Body of pancreas (tissue), 4 donors: ENCODE results near the gene SDHC. TPM values are rescaled to one million over a fixed set of nuclear protein-coding genes. Genes with fewer than 3 reads are reported as not detected.
A peak's percentile ranks its signal among the peaks of the same experiment; 100 is the strongest.

ENCODE experiments used
- ATAC-seq: fragments of 150-250 bp; one replicate; pipeline ENCODE4 v1.9.1; 2016
- DNase-seq, 4 donors: peaks; one replicate each; pipeline ENCODE4 v3.0.0-alpha.2; 2019
- H3K27ac ChIP-seq, 4 donors: fragments of 200-600 bp; sonication (generic); 1 replicate in 3 of 4; 2 replicates in 1 of 4; pipeline versions ENCODE4 v1.5.1 to v1.6.1; 2016 to 2019; ENCODE audit warnings: mild to moderate bottlenecking in 1 of 4, mixed read lengths in 1 of 4, moderate library complexity in 1 of 4
- H3K27me3 ChIP-seq, 2 donors: fragments of 200-600 bp; sonication (generic); one replicate each; pipeline ENCODE4 v1.6.0; 2016; ENCODE audit warnings: mild to moderate bottlenecking in 1 of 2
- H3K36me3 ChIP-seq, 2 donors: fragments of 200-600 bp; sonication (generic); replicated peaks in 1 of 2; 2 replicates each; pipeline ENCODE4 v1.5.1; 2016; ENCODE audit warnings: low read depth in 2 of 2; ENCODE audit not compliant: insufficient read depth in 1 of 2
- H3K4me1 ChIP-seq: fragments of 200-600 bp; sonication (generic); one replicate; pipeline ENCODE4 v1.6.0; 2016
- H3K4me3 ChIP-seq, 2 donors: fragments of 200-600 bp; sonication (generic); 1 replicate in 1 of 2; 2 replicates in 1 of 2; pipeline ENCODE4 v1.5.1; 2016 to 2019
- H3K9me3 ChIP-seq, 3 donors: fragments of 200-600 bp; sonication (generic); 1 replicate in 2 of 3; 2 replicates in 1 of 3; pipeline ENCODE4 v1.5.1; 2016
- POLR2A ChIP-seq, 3 donors: fragments of 450-650 bp; IDR thresholded peaks; one replicate each; pipeline ENCODE4 v1.6.1; 2016; ENCODE audit warnings: antibody characterized with exemption in 3 of 3, mild to moderate bottlenecking in 2 of 3
- WGBS, 2 donors: methylation state at CpG; one replicate each; pipeline ENCODE4 v1.1.5; 2017; 5-methylcytosine and 5-hydroxymethylcytosine counted together
- intact Hi-C: fragments of 100-400 bp; cut with DNase I; formaldehyde crosslinking; loops from one replicate; pipeline ENCODE4 v1.15.1; 2023
- total RNA-seq, 2 donors: library from RNA; depleted of rRNA; stranded (reverse); fragments of >200 nt; gene quantifications; one replicate each; pipeline ENCODE4 v1.1.0, GENCODE V29; 2016
- TF ChIP-seq, protein P1 (sequence below), 7 experiments: fragments of 450-650 bp in 4 of 7; fragments of 200-600 bp in 3 of 7; sonication (generic) in 3 of 7; IDR thresholded peaks; one replicate each; pipeline ENCODE4 v1.5.1; 2016 to 2019; ENCODE audit warnings: antibody characterized with exemption in 7 of 7

SDHC gene
- total RNA-seq, 2 donors from 2014 or later, result 22.7 to 26.2 TPM

DNA sequence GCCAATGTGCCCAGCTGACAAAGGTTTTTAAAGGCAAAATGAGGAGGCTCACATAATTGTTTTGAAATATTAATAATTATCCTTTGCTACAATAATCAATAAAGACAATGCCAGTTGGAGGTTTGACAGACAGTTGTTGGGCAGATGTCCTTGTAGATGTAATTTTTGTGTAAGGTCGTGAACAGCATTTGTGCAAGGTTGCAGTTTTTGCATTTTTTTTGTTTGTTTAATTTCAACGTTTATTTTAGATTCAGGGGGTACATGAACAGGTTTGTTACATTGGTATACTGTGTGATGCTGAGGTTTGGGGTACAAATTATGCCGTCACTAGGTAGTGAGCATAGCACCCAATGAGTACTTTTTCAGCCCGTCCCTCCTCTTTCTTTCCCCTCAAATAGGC is 13.7 kb upstream of the SDHC start:
- 75 to 81% methylated on average over 4 of the region's 4 CpGs for WGBS, 2 donors

DNA sequence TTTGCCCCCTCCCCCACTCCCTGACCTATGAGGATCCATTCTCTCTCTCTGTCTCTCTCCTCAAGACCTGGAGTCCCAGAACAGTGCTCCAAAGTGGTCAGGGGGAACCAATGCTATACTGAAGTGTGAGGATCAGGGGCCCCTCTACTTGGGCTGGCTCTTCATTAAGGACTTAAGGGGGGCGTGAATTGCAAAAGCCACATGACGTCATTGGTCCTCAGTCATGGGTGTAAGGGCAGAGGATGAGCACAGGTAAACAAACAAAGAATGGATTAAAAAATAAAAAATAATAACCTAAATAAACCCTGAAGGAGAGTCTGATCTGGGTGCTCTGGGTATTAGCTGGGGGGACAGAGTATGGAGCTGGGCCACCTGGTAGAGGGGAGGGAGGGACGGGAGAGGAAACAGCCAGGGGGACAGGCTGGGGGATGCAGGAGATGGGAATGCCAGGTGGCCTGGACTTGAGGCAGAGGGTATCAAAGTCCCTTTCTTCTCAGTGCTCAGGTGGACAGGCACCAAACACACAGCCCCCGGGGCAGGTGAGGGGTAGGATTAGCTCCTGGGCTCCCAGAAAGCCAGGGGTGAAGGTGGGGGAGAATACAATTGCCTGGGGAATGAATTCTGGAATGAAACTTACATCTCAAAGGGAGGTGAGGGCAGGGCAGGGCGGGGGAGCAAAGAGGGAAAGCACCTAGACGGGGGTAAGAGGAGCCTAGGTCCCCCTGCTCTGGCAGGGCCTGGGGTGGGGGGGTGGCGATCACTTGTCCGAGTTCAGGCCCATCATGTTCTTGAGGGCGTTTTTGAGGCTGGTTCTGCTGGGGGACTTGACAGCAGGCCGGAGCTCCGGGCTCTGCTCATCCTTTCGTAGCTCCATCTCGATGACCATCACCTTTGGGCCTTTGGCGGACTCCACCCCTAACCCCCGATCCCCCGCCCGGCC is 9.0 kb upstream of the SDHC start:
- no peaks in the 10 kb centered on the region for H3K9me3 ChIP-seq
- H3K4me3 ChIP-seq, result peak overlapping the region; percentile 19 to 39
- TF ChIP-seq, protein P1, sequence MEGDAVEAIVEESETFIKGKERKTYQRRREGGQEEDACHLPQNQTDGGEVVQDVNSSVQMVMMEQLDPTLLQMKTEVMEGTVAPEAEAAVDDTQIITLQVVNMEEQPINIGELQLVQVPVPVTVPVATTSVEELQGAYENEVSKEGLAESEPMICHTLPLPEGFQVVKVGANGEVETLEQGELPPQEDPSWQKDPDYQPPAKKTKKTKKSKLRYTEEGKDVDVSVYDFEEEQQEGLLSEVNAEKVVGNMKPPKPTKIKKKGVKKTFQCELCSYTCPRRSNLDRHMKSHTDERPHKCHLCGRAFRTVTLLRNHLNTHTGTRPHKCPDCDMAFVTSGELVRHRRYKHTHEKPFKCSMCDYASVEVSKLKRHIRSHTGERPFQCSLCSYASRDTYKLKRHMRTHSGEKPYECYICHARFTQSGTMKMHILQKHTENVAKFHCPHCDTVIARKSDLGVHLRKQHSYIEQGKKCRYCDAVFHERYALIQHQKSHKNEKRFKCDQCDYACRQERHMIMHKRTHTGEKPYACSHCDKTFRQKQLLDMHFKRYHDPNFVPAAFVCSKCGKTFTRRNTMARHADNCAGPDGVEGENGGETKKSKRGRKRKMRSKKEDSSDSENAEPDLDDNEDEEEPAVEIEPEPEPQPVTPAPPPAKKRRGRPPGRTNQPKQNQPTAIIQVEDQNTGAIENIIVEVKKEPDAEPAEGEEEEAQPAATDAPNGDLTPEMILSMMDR (IDR thresholded peaks at IDR 0.05), result no peak
- TF ChIP-seq POLR2A (IDR thresholded peaks at IDR 0.05), result no peak

More for the DNA sequence above, 13.7 kb upstream of the SDHC start:
- ATAC-seq (no peak), DNase-seq (no peak)
- Histone ChIP-seq H3K9me3 (no peaks in the 10 kb centered on the region), H3K4me3 (no peak overlapping the region), H3K27me3 (no peaks in the 10 kb centered on the region), H3K27ac (no peak overlapping the region), H3K36me3 (no peaks in the 10 kb centered on the region), H3K4me1 (peaks cover 12% of the 10 kb centered on the region)
- intact Hi-C loops, result no loop called here
- TF ChIP-seq, protein P1 (IDR thresholded peaks at IDR 0.05), result no peak
- TF ChIP-seq POLR2A (IDR thresholded peaks at IDR 0.05), result no peak

DNA sequence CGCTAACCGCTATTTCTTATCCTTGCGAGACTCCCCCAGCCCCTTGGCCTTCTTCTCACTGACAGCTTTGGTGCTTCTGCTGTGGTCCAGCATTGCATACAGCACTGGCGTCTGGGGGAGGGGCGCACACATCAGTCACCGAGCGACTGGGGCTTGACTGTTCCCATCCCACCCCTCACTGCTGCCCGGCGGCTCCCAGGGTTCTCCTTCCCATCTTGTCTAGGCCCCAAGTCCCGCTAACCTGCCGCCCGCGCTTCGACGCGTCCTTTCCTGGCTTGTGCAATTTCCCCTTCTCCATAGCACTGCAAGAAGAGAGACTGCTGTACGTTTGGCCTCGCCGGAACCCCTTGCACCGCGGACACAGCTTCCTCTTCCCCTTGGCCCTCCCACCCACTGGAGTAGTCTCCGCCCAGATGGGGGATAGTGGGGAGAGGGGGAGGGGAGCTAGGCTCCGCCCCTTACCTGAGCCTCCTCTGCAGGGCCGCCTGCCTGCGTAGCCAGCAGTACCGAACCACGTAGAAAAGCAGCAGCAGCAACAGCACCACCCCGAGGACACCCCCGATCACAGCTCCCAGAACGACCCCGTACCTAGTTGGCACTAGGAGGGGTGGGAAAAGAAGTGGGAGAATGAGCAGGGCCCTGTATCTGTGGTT is 8.2 kb upstream of the SDHC start:
- DNase-seq (peak; percentile 87 to 93 (median 90)), ATAC-seq (peak; percentile 97)
- TF ChIP-seq, protein P1 (IDR thresholded peaks at IDR 0.05), result peak in 5 of 7 experiments; percentile 13 to 48 (median 46)
- TF ChIP-seq POLR2A (IDR thresholded peaks at IDR 0.05), result peak; percentile 27 to 81 (median 77)
- H3K9me3 ChIP-seq, result no peaks in the 10 kb centered on the region
- 3 to 4% methylated on average over 15 to 31 of the region's 31 CpGs for WGBS, 2 donors
- peaks cover 15% of the 10 kb centered on the region for H3K4me1 ChIP-seq
- H3K36me3 ChIP-seq, result no peaks in the 10 kb centered on the region
- H3K27ac ChIP-seq, result peak overlapping the region in 3 of 4 donors; percentile 33 to 67 (median 62)
- intact Hi-C loops, result no loop called here
- no peaks in the 10 kb centered on the region for H3K27me3 ChIP-seq
- H3K4me3 ChIP-seq, result peak overlapping the region; percentile 19 to 39

More for the DNA sequence above, 9.0 kb upstream of the SDHC start:
- Histone ChIP-seq H3K27me3 (no peaks in the 10 kb centered on the region), H3K4me1 (peaks cover 15% of the 10 kb centered on the region), H3K36me3 (no peaks in the 10 kb centered on the region), H3K27ac (peak overlapping the region in 3 of 4 donors; percentile 33 to 67 (median 62))
- WGBS, 2 donors, result 14 to 21% methylated on average over 16 to 17 of the region's 17 CpGs
- ATAC-seq (no peak), DNase-seq (no peak)
- intact Hi-C loops, result no loop called here

DNA sequence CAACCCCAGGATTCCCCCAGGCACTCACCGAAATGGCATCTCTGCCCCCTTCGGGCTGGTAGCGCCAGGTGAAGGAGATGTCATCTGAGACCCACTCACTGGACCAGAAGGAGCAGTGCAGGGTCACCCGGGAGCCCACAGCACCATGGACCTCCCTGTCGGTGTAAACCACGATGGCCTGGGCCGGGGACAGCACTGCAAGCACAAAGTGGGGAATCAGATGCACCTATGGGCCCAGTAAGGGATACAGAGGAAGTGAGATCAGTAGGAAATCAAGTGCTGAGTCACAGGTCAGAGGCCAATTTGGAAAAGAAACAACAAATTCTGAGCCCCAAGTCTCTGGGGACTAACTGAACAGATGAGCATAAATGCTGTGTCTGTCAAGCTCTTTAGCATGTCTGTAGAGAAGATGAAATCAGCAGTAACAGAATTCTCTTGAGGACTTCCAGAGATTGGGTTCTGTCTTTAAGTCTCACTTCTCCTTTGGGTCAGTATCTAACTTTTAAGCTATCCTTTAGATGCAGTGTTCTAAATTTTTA is 6.9 kb upstream of the SDHC start:
- Histone ChIP-seq H3K4me3 (no peak overlapping the region), H3K27me3 (no peaks in the 10 kb centered on the region), H3K36me3 (no peaks in the 10 kb centered on the region), H3K4me1 (peaks cover 15% of the 10 kb centered on the region), H3K9me3 (no peaks in the 10 kb centered on the region), H3K27ac (peak overlapping the region in 2 of 4 donors; percentile 38 to 47)
- ATAC-seq (no peak), DNase-seq (peak in 1 of 4 donors; percentile 9)
- TF ChIP-seq, protein P1 (IDR thresholded peaks at IDR 0.05), result no peak
- no peak for TF ChIP-seq POLR2A (IDR thresholded peaks at IDR 0.05)
- 73 to 85% methylated on average over 6 to 7 of the region's 7 CpGs for WGBS, 2 donors
- intact Hi-C loops, result no loop called here
